K562 (cell line): Measurements from ENCODE around the gene PHTF2. TPM values are rescaled to one million over a fixed set of nuclear protein-coding genes. Genes with fewer than 3 reads are reported as not detected.

Source experiments
- CREB1 ChIP-seq, 2 experiments: sonication (generic) in 1 of 2; formaldehyde crosslinking in 1 of 2; IDR thresholded peaks; 2 replicates each; pipeline versions ENCODE4 v1.6.1 to v1.8.0; 2012 to 2022; ENCODE audit warnings: inconsistent platforms in 1 of 2, mild to moderate bottlenecking in 1 of 2, missing genetic modification reagents in 1 of 2, moderate library complexity in 1 of 2
- DMBX1 ChIP-seq: fragments of 250-450 bp; sonication (Bioruptor Pico); IDR thresholded peaks from 2 replicates; pipeline ENCODE4 v1.8.0; 2022; ENCODE audit warnings: inconsistent platforms, mild to moderate bottlenecking, moderate library complexity, borderline replicate concordance
- FOXK2 ChIP-seq, 2 experiments: fragments of 450-650 bp; IDR thresholded peaks in 1 of 2; conservative IDR thresholded peaks in 1 of 2; 2 replicates each; pipeline ENCODE4 v1.6.1; 2016; ENCODE audit warnings: low read depth in 2 of 2, mild to moderate bottlenecking in 1 of 2
- ID3 ChIP-seq, 2 experiments: fragments of 250-450 bp in 1 of 2; fragments of 450-650 bp in 1 of 2; sonication (Bioruptor Pico) in 1 of 2; IDR thresholded peaks; 2 replicates each; pipeline versions ENCODE4 v1.6.1 to v1.8.0; 2016 to 2021; ENCODE audit warnings: mild to moderate bottlenecking in 2 of 2, moderate library complexity in 2 of 2, missing compliant biosample characterization in 1 of 2, missing genetic modification characterization in 1 of 2
- NR4A1 ChIP-seq, 2 experiments: fragments of 250-450 bp in 1 of 2; fragments of 450-650 bp in 1 of 2; sonication (Bioruptor Pico) in 1 of 2; IDR thresholded peaks; 2 replicates each; pipeline versions ENCODE4 v1.4.0 to v1.6.1; 2016 to 2020; ENCODE audit warnings: mild to moderate bottlenecking in 2 of 2, missing compliant biosample characterization in 1 of 2, missing genetic modification characterization in 1 of 2, moderate library complexity in 1 of 2
- POLR2AphosphoS5 ChIP-seq: IDR thresholded peaks from 2 replicates; pipeline ENCODE4 v1.6.1; 2011; ENCODE audit warnings: mild to moderate bottlenecking, low read depth, low read length, moderate library complexity; ENCODE audit not compliant: control insufficient read depth, insufficient read depth
- SAFB ChIP-seq: fragments of 200-400 bp; formaldehyde crosslinking; IDR thresholded peaks from 2 replicates; pipeline ENCODE4 v1.6.1; 2017; ENCODE audit warnings: low read depth, low read length, borderline replicate concordance
- TBL1XR1 ChIP-seq, 2 experiments: IDR thresholded peaks; 2 replicates each; pipeline ENCODE4 v1.6.1; 2012; ENCODE audit warnings: improper control_type of control experiment in 2 of 2, low read length in 2 of 2, mild to moderate bottlenecking in 1 of 2
- ZFPM2 ChIP-seq: fragments of 250-450 bp; sonication (Bioruptor Pico); IDR thresholded peaks from 2 replicates; pipeline ENCODE4 v1.5.1; 2022; ENCODE audit warnings: mild to moderate bottlenecking
- ZNF511 ChIP-seq: sonication (generic); formaldehyde crosslinking; IDR thresholded peaks from 2 replicates; pipeline ENCODE4 v1.8.0; 2022; ENCODE audit warnings: mild to moderate bottlenecking, missing genetic modification reagents
- ZNF778 ChIP-seq: fragments of 450-650 bp; formaldehyde crosslinking; IDR thresholded peaks from 2 replicates; pipeline ENCODE4 v1.4.0; 2020; ENCODE audit warnings: mild to moderate bottlenecking, moderate library complexity
- polyA plus RNA-seq, 8 experiments: library from polyadenylated mRNA; depleted of rRNA in 4 of 8; stranded (reverse) in 5 of 8; unstranded in 3 of 8; fragments of >200 nt; fragmentation: Nextera tagmentation in 2 of 8; fragmentation: Illumina TruSeq in 1 of 8; extraction: Ambion mirVana in 2 of 8; extraction: Trizol in 1 of 8; gene quantifications; 2 replicates each; pipeline versions ENCODE4 v1.2.1 to v1.2.3, GENCODE V29; 2011 to 2014; ENCODE audit warnings: inconsistent platforms in 1 of 8, missing spikeins in 1 of 8
- total RNA-seq, 7 experiments: library from RNA; depleted of rRNA in 6 of 7; stranded (reverse); fragments of >200 nt in 6 of 7; fragmentation: Illumina TruSeq in 2 of 7; extraction: Trizol in 2 of 7; gene quantifications; 2 replicates each; pipeline versions ENCODE4 v1.2.1 to v1.2.3, GENCODE V29; 2011 to 2021; ENCODE audit warnings: low replicate concordance in 1 of 7

The PHTF2 gene
- total and polyA plus RNA-seq, 9 of the 15 experiments (the other 6 are each of a cell fraction or from before 2014, with no cell fraction given), result 17.9 to 43.6 (median 25.4) TPM

GRCh38 chr7:77800158-77800557 lies 1.6 kb downstream of the PHTF2 start (continued):
- no peak for TF ChIP-seq ID3 (CRISPR knock-in tag; IDR thresholded peaks at IDR 0.05)
- no peak for TF ChIP-seq ID3 (tag; IDR thresholded peaks at IDR 0.05)
- TF ChIP-seq ZFPM2 (CRISPR knock-in tag), result no peak
- TF ChIP-seq TBL1XR1 (IDR thresholded peaks at IDR 0.05; ENCODE audit: low read length in 2 of 2), result peak in 1 of 2 experiments; percentile 98; a peak in 2 of 4 replicates
- peak; percentile 11; the same call in 1 of the 2 replicates for TF ChIP-seq CREB1 (IDR thresholded peaks at IDR 0.05)
- no peak for TF ChIP-seq CREB1 (CRISPR knock-in tag; IDR thresholded peaks at IDR 0.05)
- no peak for TF ChIP-seq ZNF511 (CRISPR knock-in tag)
- peak; percentile 58; the same call in 1 of the 2 replicates for TF ChIP-seq POLR2AphosphoS5
- 0 out of 2 replicates have a peak, but pooled peaks have one; percentile 27 for TF ChIP-seq DMBX1 (CRISPR knock-in tag)
- TF ChIP-seq FOXK2 (conservative IDR thresholded peaks at IDR 0.05 in 1 of 2, IDR thresholded peaks at IDR 0.05 in 1 of 2; ENCODE audit: low read depth in 2 of 2), result peak; percentile 46 to 51; a peak in 2 of 4 replicates
- TF ChIP-seq NR4A1 (CRISPR knock-in tag; IDR thresholded peaks at IDR 0.05), result no peak
- TF ChIP-seq NR4A1 (tag; IDR thresholded peaks at IDR 0.05), result 0 out of 2 replicates have a peak, but pooled peaks have one; percentile 36
- no peak for TF ChIP-seq ZNF778 (CRISPR knock-in tag)
- TF ChIP-seq SAFB, result no peak
